ENCODE results near the gene ULBP1.

DNA sequence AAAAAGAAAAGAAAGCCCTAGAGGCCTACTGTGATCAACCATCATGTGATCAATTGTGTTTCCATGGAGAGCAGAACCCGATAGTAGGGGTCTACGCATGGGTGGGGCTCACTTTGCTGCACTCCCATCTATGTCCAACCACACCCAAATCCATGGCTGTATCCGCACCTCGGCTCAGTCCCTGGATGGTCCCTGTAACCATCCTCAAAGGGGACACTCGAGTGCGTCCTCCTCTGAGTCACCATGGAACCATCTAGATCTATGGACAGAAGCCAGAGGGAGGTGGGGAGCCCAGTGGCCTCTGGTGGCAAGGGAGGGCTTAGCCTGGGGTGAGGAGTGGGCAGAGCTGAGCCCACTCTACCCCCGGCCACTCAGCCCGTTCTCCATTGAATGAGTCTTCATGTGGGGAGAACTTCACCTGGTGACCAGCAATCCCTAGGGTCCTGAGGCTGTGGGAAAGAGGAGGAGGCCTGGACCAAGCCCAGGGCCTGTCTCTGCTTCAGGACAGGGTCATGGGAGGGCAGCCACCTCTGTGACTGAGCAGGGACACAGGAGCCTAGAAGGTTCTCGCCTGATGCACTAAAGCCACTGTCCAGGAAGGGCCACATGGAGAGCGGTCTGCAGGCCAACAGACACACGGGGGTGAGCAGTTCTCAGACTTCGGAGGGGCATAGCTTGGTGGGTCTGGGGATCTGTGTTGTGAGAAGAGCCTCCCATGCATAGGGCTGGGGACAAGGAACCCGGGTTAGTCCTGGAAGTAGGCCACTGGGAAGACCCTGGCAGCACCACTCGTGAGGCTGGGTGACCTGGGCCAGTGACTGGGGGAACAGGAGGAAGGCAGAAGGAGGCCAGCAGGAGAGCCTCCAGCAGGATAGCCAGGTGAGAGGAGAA lies 42.3 kb downstream of the ULBP1 start:
- no peak for TF ChIP-seq POLR2AphosphoS5 (IDR thresholded peaks at IDR 0.05; ENCODE audit: borderline replicate concordance, low read depth, low read length)
- TF ChIP-seq EZH2 (IDR thresholded peaks at IDR 0.05) = no peak

All from SK-N-MC (cell line).